H1 (cell line): ENCODE results near the gene AHSG. TPM values are rescaled to one million over a fixed set of nuclear protein-coding genes. Genes with fewer than 3 reads are reported as not detected.

Experiments used
- CHD1 ChIP-seq: IDR thresholded peaks from 2 replicates; pipeline ENCODE4 v1.6.1; 2012; ENCODE audit warnings: low read depth, low read length, improper control_type of control experiment
- SIN3A ChIP-seq, 2 experiments: IDR thresholded peaks in 1 of 2; conservative IDR thresholded peaks in 1 of 2; 2 replicates each; pipeline ENCODE4 v1.6.1; 2011 to 2012; ENCODE audit warnings: low read length in 2 of 2, improper control_type of control experiment in 1 of 2, low read depth in 1 of 2, mild to moderate bottlenecking in 1 of 2
- polyA plus RNA-seq, 7 experiments: library from polyadenylated mRNA; depleted of rRNA in 3 of 7; stranded (reverse) in 5 of 7; unstranded in 2 of 7; fragments of >200 nt in 5 of 7; fragments of 200-250 nt in 2 of 7; gene quantifications; 1 replicate in 5 of 7; 2 replicates in 1 of 7; 4 replicates in 1 of 7; pipeline versions ENCODE4 v1.2.1 to v1.2.3, GENCODE V29; 2011 to 2013; ENCODE audit warnings: missing spikeins in 2 of 7, mixed read lengths in 2 of 7
- total RNA-seq: library from RNA; stranded (reverse); fragmentation: NEBNext Ultra II Directional; extraction: Animal tissue kit (Norgen Biotek cat#: 25700); gene quantifications from 2 replicates; pipeline ENCODE4 v1.2.1, GENCODE V29; 2021

AHSG gene
- total and polyA plus RNA-seq, 2 of the 8 experiments (the other 6 are each of a cell fraction or from before 2014, with no cell fraction given), result 0.68 to 0.78 TPM

DNA sequence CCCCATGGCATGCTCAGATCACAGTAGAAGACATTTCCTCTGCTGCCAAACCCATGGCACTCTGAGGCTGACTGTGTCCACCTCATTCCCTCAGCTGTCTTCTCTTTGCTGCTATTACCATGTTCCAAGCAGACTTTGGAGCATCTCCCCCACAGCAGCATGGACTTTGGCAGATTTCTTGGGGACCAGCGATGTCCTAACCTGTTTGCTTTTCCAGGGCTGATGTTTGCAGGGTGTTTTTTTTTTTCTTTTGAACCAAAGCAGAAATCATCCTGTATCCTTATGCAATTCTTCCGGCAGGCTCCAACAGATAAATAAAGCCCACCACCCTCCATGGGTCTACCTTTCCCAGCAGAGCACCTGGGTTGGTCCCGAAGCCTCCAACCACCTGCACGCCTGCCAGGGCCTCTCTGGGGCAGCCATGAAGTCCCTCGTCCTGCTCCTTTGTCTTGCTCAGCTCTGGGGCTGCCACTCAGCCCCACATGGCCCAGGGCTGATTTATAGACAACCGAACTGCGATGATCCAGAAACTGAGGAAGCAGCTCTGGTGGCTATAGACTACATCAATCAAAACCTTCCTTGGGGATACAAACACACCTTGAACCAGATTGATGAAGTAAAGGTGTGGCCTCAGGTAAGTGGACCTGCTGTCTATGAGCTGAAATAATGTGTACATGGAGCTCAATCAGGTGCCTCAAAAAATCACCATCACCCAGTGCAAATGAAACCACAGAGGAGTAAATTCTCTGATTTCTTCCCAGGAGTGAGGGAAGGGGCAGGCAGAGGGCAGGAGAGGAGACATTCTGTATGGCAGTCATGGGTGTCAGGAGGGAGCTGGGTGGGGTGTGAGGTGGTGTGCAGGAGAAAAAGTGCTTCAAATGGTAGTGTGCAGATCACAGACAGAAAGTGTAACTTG, at the start of gene AHSG (continued):
- TF ChIP-seq SIN3A (conservative IDR thresholded peaks at IDR 0.05 in 1 of 2, IDR thresholded peaks at IDR 0.05 in 1 of 2; ENCODE audit: low read depth in 1 of 2, low read length in 2 of 2) (no peak), CHD1 (no peak)
